ENCODE measurements around the gene SLC9A3.

Gene SLC9A3

GRCh38 chr5:423626-424261, 100.5 kb downstream of the SLC9A3 start:
- TF ChIP-seq, protein P1, sequence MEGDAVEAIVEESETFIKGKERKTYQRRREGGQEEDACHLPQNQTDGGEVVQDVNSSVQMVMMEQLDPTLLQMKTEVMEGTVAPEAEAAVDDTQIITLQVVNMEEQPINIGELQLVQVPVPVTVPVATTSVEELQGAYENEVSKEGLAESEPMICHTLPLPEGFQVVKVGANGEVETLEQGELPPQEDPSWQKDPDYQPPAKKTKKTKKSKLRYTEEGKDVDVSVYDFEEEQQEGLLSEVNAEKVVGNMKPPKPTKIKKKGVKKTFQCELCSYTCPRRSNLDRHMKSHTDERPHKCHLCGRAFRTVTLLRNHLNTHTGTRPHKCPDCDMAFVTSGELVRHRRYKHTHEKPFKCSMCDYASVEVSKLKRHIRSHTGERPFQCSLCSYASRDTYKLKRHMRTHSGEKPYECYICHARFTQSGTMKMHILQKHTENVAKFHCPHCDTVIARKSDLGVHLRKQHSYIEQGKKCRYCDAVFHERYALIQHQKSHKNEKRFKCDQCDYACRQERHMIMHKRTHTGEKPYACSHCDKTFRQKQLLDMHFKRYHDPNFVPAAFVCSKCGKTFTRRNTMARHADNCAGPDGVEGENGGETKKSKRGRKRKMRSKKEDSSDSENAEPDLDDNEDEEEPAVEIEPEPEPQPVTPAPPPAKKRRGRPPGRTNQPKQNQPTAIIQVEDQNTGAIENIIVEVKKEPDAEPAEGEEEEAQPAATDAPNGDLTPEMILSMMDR (IDR thresholded peaks at IDR 0.05; ENCODE audit: insufficient read depth, low read depth, low read length, missing control alignments), result no peak
- H3K4me3 ChIP-seq (ENCODE audit: low read length), result no peak overlapping the region
- DNase-seq (ENCODE audit: low read depth), result no peak

- no peak for DNase-seq (ENCODE audit: low read depth)
- H3K4me3 ChIP-seq (ENCODE audit: low read length), result no peak overlapping the region
- TF ChIP-seq, protein P1 (IDR thresholded peaks at IDR 0.05; ENCODE audit: insufficient read depth, low read depth, low read length, missing control alignments), result no peak
Observed at GRCh38 chr5:423233-423565, 101.0 kb downstream of the SLC9A3 start.

- TF ChIP-seq, protein P1 (IDR thresholded peaks at IDR 0.05; ENCODE audit: insufficient read depth, low read depth, low read length, missing control alignments), result no peak
- H3K4me3 ChIP-seq (ENCODE audit: low read length), result no peak overlapping the region
- DNase-seq (ENCODE audit: low read depth), result no peak
Observed at GRCh38 chr5:422323-423232, 101.7 kb downstream of the SLC9A3 start.

- TF ChIP-seq, protein P1 (IDR thresholded peaks at IDR 0.05; ENCODE audit: insufficient read depth, low read depth, low read length, missing control alignments), result no peak
- H3K4me3 ChIP-seq (ENCODE audit: low read length), result no peak overlapping the region
- DNase-seq (ENCODE audit: low read depth), result no peak
Observed at GRCh38 chr5:421901-422300, 102.3 kb downstream of the SLC9A3 start.

DNA sequence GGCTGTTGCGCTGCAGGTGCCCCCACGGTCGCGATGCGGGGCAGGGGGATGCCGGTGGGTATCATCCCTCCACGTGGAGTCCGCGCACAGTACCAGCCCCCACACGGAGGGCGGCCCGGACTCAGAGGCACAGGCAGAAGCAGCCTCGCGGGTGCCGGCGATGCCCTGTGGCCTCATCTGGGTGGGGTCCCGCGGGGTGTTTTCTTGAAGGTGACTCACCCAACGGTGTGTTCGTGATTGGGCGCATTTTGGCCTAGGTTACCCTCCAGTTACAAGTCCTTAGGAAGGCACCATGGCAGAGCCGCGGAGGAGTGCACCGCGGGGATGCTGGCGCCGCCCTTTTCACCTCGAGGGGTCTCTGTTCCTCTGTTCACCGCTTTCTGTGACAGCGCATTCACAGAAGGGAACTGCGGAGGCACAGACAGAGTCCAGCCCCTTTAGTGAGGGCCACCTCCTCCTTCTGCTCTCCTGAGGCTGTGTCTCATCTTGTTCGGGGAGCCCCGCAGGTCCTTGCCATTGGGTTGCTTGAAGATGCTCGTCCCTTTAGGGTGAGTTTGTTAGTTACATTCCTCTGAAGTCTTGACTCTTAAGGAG, 102.9 kb downstream of the SLC9A3 start:
- no peak for DNase-seq (ENCODE audit: low read depth)
- TF ChIP-seq, protein P1 (IDR thresholded peaks at IDR 0.05; ENCODE audit: insufficient read depth, low read depth, low read length, missing control alignments), result no peak
- H3K4me3 ChIP-seq (ENCODE audit: low read length), result no peak overlapping the region

GRCh38 chr5:420632-421286, 103.5 kb downstream of the SLC9A3 start:
- DNase-seq (ENCODE audit: low read depth), result no peak
- TF ChIP-seq, protein P1 (IDR thresholded peaks at IDR 0.05; ENCODE audit: insufficient read depth, low read depth, low read length, missing control alignments), result no peak
- H3K4me3 ChIP-seq (ENCODE audit: low read length), result no peak overlapping the region

Data from epithelial cell of esophagus (primary cell).